Fibroblast of upper back skin (primary cell): Measurements from ENCODE around the gene LGALS7.
"Not testable (repeated sequence)": the region's sequence is repeated elsewhere in the genome, so short reads cannot be mapped to it uniquely, and the experiment has no call there.

Experiments
- DNase-seq: peaks from one replicate; pipeline ENCODE4 v3.0.0-alpha.2; 2013

LGALS7 gene

DNA sequence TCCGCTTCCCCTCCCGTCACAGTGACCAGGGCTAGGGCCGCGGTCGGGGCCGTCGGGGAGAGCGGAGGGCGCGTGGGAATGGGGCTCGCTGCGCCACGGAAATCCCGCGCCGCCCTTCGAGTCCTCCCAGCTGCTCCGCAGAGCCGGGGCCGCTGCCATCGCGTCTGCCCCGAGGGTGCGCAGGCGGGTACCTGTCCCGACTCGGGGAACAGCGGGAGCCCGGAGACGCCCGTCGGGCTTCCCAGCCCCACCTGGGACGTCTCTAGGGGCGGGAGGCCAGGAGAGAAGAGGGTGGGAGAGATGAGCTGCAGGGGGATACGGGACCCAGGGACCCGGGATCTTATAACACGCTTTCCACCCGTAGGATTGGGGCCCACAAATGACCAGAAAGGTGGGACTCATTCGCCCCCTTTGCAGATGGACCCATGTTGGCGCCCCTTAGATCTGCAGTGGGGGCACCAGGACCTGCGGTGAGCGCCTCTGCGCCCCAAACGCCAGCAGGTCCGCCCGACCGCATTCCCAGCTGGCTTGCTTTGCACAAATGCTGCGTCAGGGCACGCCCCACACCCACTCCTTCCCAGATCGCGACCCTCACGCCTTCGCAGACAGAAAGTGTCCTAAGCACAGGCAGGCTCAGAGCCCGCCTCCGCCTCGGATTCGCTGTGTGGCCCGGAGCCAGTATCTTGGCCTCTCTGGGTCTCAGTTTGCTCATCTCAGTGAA lies 2.9 kb downstream of the LGALS7 start:
- DNase-seq = not testable (repeated sequence)

- peak; percentile 61 for DNase-seq
Observed at GRCh38 chr19:38769635-38770211, 3.6 kb downstream of the LGALS7 start.

DNA sequence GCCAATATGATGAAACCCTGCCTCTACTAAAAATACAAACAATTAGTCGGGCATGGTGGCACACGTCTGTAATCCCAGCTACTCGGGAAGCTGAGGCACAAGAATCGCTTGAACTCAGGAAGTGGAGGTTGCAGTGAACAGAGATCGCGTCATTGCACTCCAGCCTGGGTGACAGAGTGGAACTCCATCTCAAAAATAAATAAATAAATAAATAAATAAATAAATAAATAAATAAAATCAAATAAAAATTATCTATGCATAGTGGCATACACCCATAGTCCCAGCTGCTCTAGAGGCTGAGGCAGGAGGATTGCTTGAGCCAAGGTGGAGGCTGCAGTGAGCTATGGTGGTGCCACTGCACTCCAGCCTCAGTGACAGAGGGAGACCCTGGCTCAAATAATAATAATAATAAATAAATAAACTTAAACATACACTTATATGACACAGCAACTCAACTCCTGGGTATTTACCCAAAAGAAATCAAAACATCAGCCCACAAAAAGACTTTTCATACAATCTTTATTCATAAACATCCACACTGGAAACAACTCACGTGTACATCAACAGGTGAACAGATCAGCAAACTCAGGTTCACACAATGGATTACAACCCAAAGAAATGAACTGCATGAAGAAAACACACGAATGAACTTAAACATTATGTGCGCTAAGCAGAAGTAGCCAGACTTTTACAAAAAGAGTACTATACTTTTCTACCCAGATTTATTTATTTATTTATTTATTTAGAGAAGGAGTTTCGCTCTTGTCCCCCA lies 6.9 kb downstream of the LGALS7 start:
- no peak for DNase-seq

GRCh38 chr19:38765214-38765613 lies 8.1 kb downstream of the LGALS7 start:
- no peak for DNase-seq

- no peak for DNase-seq
Observed at GRCh38 chr19:38763795-38764220, 9.5 kb downstream of the LGALS7 start.

DNA sequence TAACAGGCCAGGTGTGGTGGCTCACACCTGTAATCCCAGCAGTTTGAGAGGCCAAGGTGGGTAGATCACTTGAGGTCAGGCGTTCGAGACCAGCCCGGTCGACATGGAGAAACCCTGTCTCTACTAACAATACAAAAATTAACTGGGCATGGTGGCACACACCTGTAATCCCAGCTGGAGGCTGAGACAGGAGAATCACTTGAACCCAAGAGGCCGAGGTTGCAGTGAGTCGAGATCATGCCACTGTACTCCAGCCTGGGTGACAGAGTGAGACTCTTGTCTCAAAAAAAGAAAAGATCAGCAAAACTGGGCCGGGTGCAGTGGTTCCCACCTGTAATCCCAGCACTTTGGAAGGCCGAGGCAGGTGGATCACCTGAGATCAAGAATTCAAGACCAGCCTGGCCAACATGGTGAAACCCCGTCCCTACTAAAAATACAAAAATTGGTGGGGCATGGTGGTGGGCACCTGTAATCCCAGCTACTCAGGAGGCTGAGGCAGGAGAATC lies 11.4 kb downstream of the LGALS7 start:
- not testable (repeated sequence) for DNase-seq

GRCh38 chr19:38760805-38761517 lies 12.4 kb downstream of the LGALS7 start:
- DNase-seq = not testable (repeated sequence)

- no peak for DNase-seq
Observed at GRCh38 chr19:38759590-38760003, 13.7 kb downstream of the LGALS7 start.

- DNase-seq = not testable (repeated sequence)
Observed at GRCh38 chr19:38754196-38754595, 19.1 kb downstream of the LGALS7 start.

DNA sequence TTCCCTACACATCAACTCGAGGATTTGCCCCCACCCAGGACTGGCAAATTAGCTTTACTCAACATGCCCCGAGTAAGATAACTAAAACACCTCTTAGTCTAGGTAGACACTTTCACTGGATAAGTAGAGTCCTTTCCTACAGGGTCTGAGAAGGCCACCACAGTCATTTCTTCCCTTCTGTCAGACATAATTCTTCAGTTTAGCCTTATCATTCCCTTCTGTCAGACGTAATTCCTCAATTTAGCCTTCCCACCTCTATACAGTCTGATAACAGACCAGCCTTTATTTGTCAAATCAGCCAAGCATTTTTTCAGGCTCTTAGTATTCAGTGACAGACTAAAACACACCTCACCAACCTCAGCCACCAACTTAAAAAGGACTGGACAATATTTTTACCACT lies 19.5 kb downstream of the LGALS7 start:
- not testable (repeated sequence) for DNase-seq

GRCh38 chr19:38745316-38745715 lies 28.0 kb downstream of the LGALS7 start:
- DNase-seq = no peak

DNA sequence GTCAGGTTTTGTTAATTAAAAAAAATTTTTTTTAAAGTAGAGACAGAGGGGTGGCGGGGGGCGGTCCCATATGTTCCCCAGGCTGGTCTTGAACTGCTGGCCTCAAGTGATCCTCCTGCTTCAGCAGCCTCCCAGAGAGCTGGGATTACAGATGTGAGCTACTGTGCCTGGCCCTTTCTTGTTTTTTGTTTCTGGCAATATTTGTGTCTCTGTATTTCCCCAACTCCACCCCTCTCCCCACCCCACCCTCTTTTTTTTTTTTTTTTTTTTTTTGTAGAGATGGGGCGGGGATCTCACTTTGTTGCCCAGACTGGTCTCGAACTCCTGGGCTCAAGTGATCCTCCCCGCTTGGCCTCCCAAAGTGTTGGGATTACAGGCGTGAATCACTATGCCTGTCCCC lies 28.4 kb downstream of the LGALS7 start:
- DNase-seq = no peak

DNA sequence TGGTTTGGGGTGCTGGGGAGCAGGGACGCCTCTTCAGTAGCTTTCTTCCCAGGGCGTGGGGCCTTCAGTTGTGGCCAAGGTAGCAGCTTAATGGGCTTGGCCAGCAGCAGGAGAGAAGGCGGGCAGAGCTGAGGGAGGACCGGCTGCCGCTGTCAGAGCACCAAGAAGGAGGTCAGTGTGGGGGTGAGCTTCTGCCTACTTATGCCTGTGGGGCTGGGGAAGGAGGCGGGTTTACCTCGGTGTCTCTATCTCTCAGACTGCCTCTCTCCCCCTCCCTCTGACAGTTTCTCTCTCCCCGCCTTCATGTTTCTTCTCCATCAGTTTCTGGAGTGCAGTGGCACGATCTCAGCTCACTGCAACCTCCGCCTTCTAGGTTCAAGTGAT lies 29.0 kb downstream of the LGALS7 start, which contains the start of gene CAPN12:
Gene CAPN12 (minus strand): TSS at position 177 of the 384 bp plus-strand sequence. CDS start 309 bp downstream, outside the sequence.
- no peak for DNase-seq

DNA sequence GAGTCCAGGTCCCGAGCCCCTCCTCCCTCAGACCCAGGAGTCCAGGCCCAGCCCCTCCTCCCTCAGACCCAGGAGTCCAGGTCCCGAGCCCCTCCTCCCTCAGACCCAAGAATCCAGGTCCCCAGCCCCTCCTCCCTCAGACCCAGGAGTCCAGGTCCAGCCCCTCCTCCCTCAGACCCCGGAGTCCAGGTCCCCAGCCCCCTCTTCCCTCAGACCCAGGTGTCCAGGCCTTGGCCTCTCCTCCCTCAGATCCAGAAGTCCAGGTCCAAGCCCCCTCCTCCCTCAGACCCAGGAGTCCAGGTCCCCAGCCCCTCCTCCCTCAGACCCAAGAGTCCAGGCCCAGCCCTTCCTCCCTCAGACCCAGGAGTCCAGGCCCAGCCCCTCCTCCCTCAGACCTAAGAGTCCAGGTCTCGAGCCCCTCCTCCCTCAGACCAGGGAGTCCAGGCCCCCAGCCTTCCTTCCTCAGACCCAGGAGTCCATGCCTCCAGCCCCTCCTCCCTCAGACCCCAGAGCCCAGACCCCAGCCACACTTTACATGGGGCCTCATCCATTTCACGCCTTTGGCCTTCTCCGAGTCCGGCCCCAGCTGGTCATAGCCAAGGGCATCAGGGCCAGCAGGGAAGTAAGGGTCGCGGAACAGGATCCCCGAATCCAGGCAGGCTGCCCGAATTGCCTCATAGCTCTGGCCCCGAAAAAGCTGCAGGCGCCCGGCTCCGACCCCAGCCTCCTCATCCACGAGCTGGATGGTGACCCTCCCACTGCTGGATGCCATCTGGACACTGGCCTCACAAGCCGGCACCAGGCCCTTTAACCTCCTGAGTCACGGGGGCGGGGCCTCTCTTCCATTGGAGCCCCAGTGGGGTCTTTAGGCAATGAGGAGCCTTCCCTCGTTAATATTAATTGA lies 29.7 kb downstream of the LGALS7 start:
- DNase-seq = no peak

GRCh38 chr19:38742906-38743305 lies 30.4 kb downstream of the LGALS7 start:
- DNase-seq = no peak

- DNase-seq = no peak
Observed at GRCh38 chr19:38742296-38742695, 31.0 kb downstream of the LGALS7 start.

DNA sequence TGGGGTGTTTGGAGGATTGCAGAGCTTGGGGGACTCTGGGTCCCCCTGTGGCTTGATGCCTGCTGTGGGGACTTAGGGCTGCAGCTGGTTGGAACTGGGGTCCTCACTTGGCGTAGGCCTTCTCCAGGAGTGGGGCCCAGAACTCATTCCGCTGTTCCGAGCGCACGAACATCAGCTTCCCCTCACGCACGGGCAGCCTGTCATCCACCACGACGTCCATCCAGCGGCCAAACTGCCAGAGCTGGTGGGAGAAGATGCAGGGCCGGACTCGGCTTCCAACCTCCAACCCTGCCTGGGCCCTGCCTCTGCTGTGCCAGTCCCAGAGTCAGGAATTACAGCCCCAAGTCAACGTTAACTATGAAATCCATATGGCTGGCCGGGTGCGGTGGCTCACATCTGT lies 31.6 kb downstream of the LGALS7 start:
- no peak for DNase-seq

DNA sequence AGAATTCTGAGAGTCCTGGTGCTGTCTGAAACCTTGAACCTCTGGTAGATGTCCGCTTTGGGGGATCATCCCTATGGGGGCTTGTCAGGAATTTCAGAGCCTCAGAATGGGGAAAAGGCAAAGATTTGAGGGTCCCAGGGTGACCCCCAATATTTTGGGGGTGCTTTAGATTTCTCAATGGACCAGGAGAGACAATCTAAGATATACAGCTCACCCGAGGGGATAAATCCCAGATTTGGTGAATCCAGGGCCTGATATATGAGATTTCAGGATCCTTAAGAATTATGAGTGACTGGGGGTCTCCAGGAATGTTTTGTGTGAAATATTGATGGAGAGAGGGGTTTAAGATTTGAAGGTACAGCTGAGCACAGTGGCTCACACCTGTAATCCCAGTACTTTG lies 32.4 kb downstream of the LGALS7 start:
- DNase-seq = no peak

GRCh38 chr19:38740257-38740592 lies 33.1 kb downstream of the LGALS7 start:
- no peak for DNase-seq

GRCh38 chr19:38739440-38740256 lies 33.7 kb downstream of the LGALS7 start:
- DNase-seq = no peak
